ENCODE data around the gene TRIM42.
A peak's percentile ranks its signal among the peaks of the same experiment; 100 is the strongest.

The TRIM42 gene

GRCh38 chr3:140711390-140712035 is 33.6 kb downstream of the TRIM42 start:
- no peak for DNase-seq

GRCh38 chr3:140712301-140712700 is 34.4 kb downstream of the TRIM42 start:
- DNase-seq, result no peak

GRCh38 chr3:140715035-140715434 is 37.2 kb downstream of the TRIM42 start:
- DNase-seq, result no peak

DNA sequence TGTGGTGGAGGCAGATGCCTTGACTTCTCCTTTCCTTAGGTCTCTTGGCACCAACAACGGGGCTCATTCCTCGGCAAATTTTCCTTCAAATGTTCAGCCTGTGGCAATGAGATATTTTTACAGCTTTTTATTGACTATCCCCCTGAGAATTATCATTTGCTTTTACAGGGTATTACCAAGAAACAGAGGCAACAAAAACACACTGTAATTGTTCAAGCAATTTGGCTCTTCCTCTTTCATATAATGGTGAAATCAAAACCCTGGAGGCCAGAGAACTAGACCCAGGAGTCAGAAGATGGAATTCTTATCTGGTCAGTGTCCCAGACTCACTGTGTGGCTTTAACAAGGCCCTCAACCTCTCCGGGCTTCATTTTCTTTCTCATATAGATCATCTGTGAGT is 40.1 kb downstream of the TRIM42 start:
- no peak for DNase-seq

DNA sequence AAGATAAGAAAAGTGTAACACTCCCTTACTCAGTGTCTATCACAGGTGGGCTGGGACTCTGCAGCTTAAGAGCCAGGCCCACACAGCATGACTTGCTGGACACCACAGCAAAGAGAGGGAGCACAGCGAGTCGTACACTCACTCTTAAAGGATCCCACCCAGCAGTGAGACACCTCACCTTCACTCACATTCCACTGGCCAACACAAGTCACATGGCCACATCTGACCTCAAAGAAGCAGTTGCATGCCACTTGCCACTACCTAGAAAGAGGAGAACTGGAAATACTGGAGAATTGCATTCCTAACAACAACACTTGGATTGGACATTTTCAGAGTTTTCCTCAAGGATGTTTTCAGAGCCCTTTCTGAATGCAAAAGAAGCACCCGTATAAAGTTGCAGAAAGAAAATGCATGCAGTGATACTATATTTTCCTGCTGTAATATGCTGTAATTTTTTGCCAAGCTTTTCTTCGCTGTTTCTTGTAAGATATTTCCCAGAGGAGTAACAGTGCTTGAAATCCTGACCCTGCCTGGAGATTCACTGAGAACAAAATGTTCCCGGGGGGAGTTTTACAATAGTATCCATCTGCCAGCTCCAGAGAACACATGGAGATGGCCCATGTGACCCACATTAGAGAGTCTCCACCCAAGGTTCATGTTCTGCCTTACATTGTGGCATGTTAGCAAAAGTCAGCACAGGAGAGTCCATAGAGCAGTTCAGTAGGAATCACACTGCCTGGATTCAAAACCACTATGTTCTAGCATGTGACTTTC is 42.2 kb downstream of the TRIM42 start:
- DNase-seq, result no peak

DNA sequence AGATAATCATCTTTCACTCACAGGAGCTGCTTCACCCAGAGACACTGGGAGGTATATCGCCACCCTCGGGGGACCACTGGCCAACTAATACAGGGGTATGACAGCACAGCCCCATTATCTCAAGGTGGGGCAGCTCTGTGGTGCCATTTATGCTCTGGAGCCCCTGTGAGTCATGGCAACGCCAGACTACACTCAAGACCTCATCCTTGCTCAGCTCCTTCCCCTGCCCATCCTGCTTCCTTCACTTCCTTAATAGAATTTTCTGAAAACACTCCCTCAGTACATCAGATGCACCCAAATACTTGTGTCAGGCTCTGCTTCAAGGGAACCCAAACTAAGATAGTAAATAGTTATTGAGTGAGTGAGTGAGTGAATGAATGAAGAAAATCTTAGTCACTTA is 45.7 kb downstream of the TRIM42 start:
- no peak for DNase-seq

DNA sequence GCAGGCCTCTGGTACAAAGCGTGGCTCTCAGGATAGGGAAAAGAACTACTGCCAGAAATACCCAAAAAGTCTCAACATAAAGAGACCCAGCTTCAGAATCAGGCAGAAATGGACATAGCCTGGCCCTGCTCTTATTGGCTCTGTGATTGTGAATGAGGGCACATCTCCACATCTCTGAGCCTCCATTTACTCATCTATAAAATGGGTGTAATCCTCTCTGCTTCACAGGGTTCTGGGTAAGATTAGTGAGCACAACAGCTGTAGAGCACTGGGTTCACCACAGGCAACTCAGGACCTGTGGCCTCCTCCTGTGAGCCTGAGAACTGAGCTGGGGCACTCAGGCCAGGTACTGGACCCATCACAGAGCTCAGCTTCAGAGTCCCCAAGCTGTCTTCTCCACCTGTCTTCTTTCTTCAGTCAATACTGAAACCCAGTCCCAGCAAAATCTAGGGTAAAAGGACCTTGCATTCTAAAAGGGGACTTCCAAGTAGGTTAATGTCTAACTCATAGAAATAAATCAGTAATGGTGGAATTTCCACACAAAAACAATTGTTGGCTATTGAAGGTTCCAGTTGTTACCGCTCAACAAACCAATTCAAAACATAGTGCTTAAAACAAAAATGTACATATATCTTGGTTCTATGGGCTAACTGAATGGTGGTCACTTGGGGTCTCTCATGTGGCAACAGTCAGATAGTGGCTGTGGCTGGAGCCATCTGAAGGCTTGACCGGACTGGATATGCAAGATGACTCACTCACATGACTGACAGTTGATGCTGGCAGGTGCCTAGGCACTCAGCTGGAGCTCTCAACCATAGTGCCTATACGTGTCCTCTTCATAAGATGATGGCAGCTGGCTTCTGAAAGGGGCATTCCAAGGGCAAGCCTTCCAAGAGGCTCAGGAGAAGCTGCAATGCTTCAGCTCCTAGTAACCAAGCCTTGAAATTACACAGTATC is 47.3 kb downstream of the TRIM42 start:
- DNase-seq, result no peak

DNA sequence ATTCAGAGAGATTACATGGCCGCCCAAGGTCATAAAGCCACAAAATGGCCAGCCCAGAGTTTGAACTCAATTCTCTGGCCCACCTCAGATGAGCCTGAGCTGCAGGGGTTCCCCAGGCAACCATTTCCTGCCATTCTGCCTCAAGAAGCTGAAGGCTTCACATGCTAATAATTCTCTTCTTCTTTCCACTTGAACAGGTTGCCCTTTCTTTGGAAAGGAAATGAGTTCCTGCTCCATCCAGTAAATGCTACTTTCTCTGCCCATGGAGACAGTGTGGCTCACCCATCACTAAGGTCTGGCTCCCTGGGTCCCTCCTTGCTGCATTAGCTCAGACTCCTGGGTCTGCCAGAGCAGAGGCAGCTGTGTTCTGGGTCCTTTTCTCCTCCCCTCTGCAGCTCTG is 48.2 kb downstream of the TRIM42 start:
- no peak for DNase-seq

- DNase-seq, result no peak
Observed at GRCh38 chr3:140727886-140728285, 50.0 kb downstream of the TRIM42 start.

- DNase-seq, result no peak
Observed at GRCh38 chr3:140731440-140732119, 53.7 kb downstream of the TRIM42 start.

DNA sequence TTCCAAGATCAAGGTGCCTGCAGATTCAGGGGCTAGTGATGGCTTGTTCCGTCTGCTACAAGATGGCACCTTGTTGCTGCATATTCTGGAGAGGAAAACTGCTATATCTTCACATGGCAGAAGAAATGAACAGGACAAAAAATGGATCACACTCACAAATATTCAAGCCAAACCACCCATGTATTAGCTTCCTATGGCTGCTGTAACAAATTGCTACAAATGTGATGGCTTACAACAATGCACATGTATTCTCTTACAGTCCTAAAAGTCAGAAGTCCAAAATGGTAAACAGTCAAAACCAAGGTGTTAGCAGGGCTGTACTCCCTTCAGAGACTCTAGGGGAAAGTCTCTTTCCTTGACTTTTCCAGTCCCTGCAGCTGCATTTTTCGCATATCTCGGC is 55.8 kb downstream of the TRIM42 start:
- DNase-seq, result no peak

- DNase-seq, result peak; percentile 8
Observed at GRCh38 chr3:140736863-140737460, 59.1 kb downstream of the TRIM42 start.

- DNase-seq, result no peak
Observed at GRCh38 chr3:140742116-140742515, 64.3 kb downstream of the TRIM42 start.

DNA sequence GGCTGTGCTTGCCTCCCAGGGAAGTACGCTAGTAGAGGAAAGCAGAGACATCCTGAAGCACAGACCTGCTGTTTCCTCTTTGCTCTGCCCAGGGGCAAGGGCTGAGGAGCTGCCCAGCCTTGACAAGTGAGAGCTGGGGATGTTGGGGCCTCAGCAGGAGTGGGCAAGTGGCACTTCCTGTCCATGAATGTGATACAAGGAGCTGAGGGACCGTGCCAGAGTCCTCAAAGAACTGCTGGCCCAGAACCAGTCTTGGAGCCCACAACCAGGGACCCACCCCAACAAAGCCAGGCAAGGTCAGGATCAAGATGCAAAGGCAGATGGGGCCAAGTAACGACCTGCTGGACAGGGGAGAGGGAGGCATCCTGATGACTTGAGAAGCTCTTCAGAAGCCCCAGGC is 70.3 kb downstream of the TRIM42 start:
- no peak for DNase-seq

DNA sequence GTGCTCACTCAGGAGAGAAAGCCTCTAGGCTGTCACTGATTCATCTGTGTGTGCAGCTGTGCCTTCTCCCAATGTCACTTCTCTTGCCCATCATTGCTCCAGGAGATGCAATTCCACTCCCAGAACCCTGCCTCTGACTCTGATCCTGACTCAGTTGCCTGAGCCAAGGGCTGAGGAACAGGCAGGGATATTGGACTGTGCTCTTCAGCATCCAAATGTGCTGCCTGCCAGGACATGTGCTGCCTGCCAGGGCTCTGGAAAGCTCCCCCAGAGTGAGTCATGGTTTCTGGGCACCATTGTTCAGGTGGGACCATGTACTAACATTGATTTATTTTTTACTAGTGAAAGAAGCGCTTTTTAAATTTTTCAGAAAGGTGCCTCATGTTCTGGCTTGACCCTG is 71.0 kb downstream of the TRIM42 start:
- DNase-seq, result no peak
